Nephron (organoid): ENCODE results near the gene NLRP6.
"Not testable (repeated sequence)": the region's sequence is repeated elsewhere in the genome, so short reads cannot be mapped to it uniquely, and the experiment has no call there.

ENCODE experiments used
- H3K27ac Mint-ChIP-seq, 3 experiments: 2 replicates each; pipeline ENCODE4 v1.8.0; 2020; ENCODE audit warnings: mixed read lengths in 3 of 3, mild to moderate bottlenecking in 2 of 3, moderate library complexity in 1 of 3
- H3K27me3 Mint-ChIP-seq: 2 replicates; pipeline ENCODE4 v1.8.0; 2021; ENCODE audit warnings: low read depth, mild to moderate bottlenecking, moderate library complexity, mixed read lengths
- H3K36me3 Mint-ChIP-seq: 2 replicates; pipeline ENCODE4 v1.8.0; 2020; ENCODE audit warnings: low read depth, mixed read lengths
- H3K4me1 Mint-ChIP-seq: 2 replicates; pipeline ENCODE4 v1.8.0; 2020; ENCODE audit warnings: mixed read lengths
- H3K4me3 Mint-ChIP-seq, 3 experiments: 2 replicates each; pipeline ENCODE4 v1.8.0; 2020; ENCODE audit warnings: mild to moderate bottlenecking in 3 of 3, mixed read lengths in 3 of 3, moderate library complexity in 2 of 3
- H3K9me3 Mint-ChIP-seq: 2 replicates; pipeline ENCODE4 v1.8.0; 2020; ENCODE audit warnings: mixed read lengths
- CTCF ChIP-seq, 3 experiments: fragments of 200-600 bp; sonication (generic); IDR thresholded peaks; one replicate each; pipeline ENCODE4 v1.5.0; 2021; ENCODE audit warnings: antibody characterized with exemption in 3 of 3; ENCODE audit not compliant: unreplicated experiment in 3 of 3

The NLRP6 gene

GRCh38 chr11:311013-311748 lies 33.0 kb downstream of the NLRP6 start:
- peak overlapping the region; percentile 93 to 96 (median 96) for H3K27ac Mint-ChIP-seq
- peaks cover 10% of the 10 kb centered on the region for H3K27me3 Mint-ChIP-seq

DNA sequence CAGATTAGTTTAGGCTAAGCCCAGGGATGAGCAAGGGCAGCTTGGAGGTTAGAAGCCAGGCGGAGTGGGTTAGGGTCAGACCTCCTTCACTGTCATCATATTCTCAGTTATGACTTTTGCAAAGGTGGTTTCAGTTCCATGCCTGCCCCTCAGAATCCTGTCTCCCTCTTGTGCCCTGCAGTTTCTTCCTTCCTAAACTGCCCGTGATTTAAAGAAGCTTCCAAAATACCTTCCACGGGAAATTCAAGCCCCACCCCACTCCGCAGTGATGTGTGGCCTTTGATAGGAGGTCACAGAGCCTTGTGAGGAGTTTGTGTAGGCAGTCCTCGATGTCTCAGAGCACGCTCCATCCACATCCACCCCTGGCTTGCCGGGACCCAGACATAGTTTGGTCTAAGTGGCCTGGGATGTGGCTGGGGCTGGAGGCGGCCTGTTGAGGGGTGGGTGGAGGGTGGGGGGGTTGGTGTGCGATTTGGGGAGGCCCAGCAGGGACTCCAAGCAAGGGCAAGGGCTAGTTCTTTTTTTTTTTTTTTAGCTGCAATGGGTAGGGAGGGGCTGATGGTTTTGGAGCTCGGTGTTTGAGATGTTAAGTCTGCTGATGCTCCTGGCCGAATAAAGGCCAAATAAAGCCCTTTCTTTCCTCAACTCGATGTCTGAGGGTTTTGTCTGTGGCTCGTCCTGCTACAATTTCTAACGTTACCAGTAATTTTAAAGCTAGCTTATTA lies 34.0 kb downstream of the NLRP6 start:
- TF ChIP-seq CTCF (IDR thresholded peaks at IDR 0.05; ENCODE audit: unreplicated experiment in 3 of 3), result no peak
- Mint-ChIP-seq H3K27ac (peak overlapping the region; percentile 93 to 96 (median 96)), H3K9me3 (no peaks in the 10 kb centered on the region), H3K4me1 (peaks cover 59% of the 10 kb centered on the region), H3K27me3 (peaks cover 18% of the 10 kb centered on the region), H3K36me3 (no peaks in the 10 kb centered on the region), H3K4me3 (peak overlapping the region; percentile 82 to 90 (median 89))

More at GRCh38 chr11:311013-311748, 33.0 kb downstream of the NLRP6 start:
- not testable (repeated sequence) for H3K9me3 Mint-ChIP-seq, H3K36me3 Mint-ChIP-seq
- H3K4me3 Mint-ChIP-seq, result peak overlapping the region; percentile 82 to 90 (median 89)
- peaks cover 58% of the 10 kb centered on the region for H3K4me1 Mint-ChIP-seq

DNA sequence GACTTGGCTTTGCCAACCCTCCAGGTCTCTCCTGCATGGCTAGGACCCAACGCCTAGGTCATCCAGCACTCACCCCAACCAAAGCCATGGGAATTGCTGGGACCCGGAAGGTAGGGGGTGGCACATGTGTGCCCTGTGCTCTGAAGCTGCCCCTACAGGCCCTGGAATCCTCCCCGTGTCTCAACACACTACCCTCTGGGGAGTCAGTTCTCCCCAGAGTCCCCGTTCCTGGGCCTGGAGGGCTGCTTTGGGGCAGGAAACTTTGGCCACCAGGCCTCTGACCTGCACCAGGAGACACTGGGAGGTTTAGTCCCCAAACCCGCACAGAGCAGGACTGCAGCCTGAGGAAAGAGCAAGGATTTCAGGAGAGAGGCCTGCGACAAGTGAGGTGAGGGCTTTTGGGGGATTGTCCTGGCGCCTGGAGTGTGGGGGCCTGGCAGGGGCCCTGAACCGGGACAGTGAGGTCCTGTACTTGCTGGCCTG lies 35.1 kb downstream of the NLRP6 start:
- no peak for TF ChIP-seq CTCF (IDR thresholded peaks at IDR 0.05; ENCODE audit: unreplicated experiment in 3 of 3)
- Mint-ChIP-seq H3K9me3 (no peaks in the 10 kb centered on the region), H3K27me3 (peaks cover 23% of the 10 kb centered on the region), H3K4me1 (peaks cover 57% of the 10 kb centered on the region), H3K4me3 (peak overlapping the region; percentile 82 to 90 (median 89)), H3K36me3 (no peaks in the 10 kb centered on the region), H3K27ac (peak overlapping the region; percentile 93 to 96 (median 96))

DNA sequence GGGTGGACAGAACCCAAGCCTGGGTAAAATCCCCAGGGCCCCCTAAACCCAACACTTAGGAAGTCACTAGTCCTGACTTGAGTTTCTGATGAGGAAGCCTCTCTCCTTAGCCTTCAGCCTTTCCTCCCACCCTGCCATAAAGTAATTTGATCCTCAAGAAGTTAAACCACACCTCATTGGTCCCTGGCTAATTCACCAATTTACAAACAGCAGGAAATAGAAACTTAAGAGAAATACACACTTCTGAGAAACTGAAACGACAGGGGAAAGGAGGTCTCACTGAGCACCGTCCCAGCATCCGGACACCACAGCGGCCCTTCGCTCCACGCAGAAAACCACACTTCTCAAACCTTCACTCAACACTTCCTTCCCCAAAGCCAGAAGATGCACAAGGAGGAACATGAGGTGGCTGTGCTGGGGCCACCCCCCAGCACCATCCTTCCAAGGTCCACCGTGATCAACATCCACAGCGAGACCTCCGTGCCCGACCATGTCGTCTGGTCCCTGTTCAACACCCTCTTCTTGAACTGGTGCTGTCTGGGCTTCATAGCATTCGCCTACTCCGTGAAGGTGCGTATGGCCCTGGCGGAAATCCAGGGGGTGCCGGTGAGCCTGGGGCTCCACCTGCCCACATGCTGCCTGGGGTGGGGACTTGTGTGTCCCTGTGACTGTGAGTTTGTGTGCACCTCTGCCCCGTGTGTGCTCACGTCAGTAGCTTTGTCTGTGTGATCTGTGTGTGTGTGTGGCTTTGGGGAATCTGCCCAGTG lies 35.8 kb downstream of the NLRP6 start, which contains the start of gene IFITM1:
Gene IFITM1 (plus strand): TSS at position 254 of the 767 bp plus-strand sequence. CDS start 131 bp downstream, at position 385.
- Mint-ChIP-seq H3K27ac (peak within 1 kb of the TSS; percentile 93 to 96 (median 96)), H3K4me1 (peaks cover 51% of the 10 kb centered on the region), H3K9me3 (no peaks in the 10 kb centered on the region), H3K36me3 (no peaks in the 10 kb centered on the region), H3K4me3 (peak within 1 kb of the TSS; percentile 82 to 90 (median 89)), H3K27me3 (peaks cover 23% of the 10 kb centered on the region)
- no peak for TF ChIP-seq CTCF (IDR thresholded peaks at IDR 0.05; ENCODE audit: unreplicated experiment in 3 of 3)

DNA sequence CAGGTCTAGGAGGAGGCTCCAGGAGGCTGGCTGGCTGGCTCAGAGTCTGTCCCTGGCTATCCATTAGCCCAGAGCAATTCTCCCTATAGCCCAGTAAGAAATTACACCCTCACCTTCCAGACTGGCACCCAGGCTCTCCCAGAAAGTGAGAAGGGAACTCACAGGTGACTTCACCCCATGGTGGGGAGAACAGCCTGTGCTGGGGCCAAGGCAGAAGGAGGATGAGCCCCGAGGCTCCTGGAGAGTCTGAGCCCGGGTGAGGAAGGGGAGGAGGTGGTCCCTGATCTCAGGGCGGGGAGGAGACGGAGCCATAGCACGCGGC lies 36.3 kb downstream of the NLRP6 start:
- Mint-ChIP-seq H3K27me3 (peaks cover 23% of the 10 kb centered on the region), H3K27ac (peak overlapping the region; percentile 93 to 96 (median 96)), H3K4me3 (peak overlapping the region; percentile 82 to 90 (median 89)), H3K4me1 (peaks cover 47% of the 10 kb centered on the region)
- H3K36me3 Mint-ChIP-seq, H3K9me3 Mint-ChIP-seq: not testable (repeated sequence)

- peaks cover 23% of the 10 kb centered on the region for H3K27me3 Mint-ChIP-seq
- TF ChIP-seq CTCF (IDR thresholded peaks at IDR 0.05; ENCODE audit: unreplicated experiment in 3 of 3), result no peak
- peak overlapping the region; percentile 82 to 90 (median 89) for H3K4me3 Mint-ChIP-seq
- no peaks in the 10 kb centered on the region for H3K36me3 Mint-ChIP-seq
- no peaks in the 10 kb centered on the region for H3K9me3 Mint-ChIP-seq
- peaks cover 46% of the 10 kb centered on the region for H3K4me1 Mint-ChIP-seq
- peak overlapping the region; percentile 27 to 93 (median 52) for H3K27ac Mint-ChIP-seq
Observed at GRCh38 chr11:315051-315481, 36.9 kb downstream of the NLRP6 start.
